Lung (tissue), 12 donors: ENCODE data around the gene ARL9. TPM values are rescaled to one million over a fixed set of nuclear protein-coding genes. Genes with fewer than 3 reads are reported as not detected.

ENCODE experiments used
- ATAC-seq: fragments of 200-7000 bp; cut with Tn5 transposase; one replicate; pipeline ENCODE4 v1.9.1; 2020; ENCODE audit warnings: moderate number of reproducible peaks; ENCODE audit not compliant: insufficient read depth, low FRiP score
- DNase-seq, 3 donors: peaks; one replicate each; pipeline ENCODE4 v3.0.0-alpha.2; 2013 to 2017
- H3K27ac ChIP-seq, 2 donors: one replicate each; pipeline ENCODE4 v1.5.1; 2013; ENCODE audit warnings: mild to moderate bottlenecking in 2 of 2, moderate library complexity in 2 of 2, control low read depth in 1 of 2, inconsistent platforms in 1 of 2, low read depth in 1 of 2, low read length in 1 of 2
- H3K27me3 ChIP-seq, 3 donors: one replicate each; pipeline ENCODE4 v1.5.1; 2013; ENCODE audit warnings: low read length in 2 of 3; ENCODE audit not compliant: control insufficient read depth in 3 of 3, insufficient read depth in 3 of 3
- H3K36me3 ChIP-seq, 4 donors: one replicate each; pipeline ENCODE4 v1.5.1; 2013; ENCODE audit warnings: low read length in 4 of 4, mild to moderate bottlenecking in 1 of 4, moderate library complexity in 1 of 4; ENCODE audit not compliant: control insufficient read depth in 4 of 4, insufficient read depth in 4 of 4
- H3K4me1 ChIP-seq, 5 donors: one replicate each; pipeline ENCODE4 v1.5.1; 2013; ENCODE audit warnings: low read length in 5 of 5, mild to moderate bottlenecking in 2 of 5, moderate library complexity in 1 of 5; ENCODE audit not compliant: control insufficient read depth in 5 of 5, insufficient read depth in 5 of 5
- H3K4me3 ChIP-seq: one replicate; pipeline ENCODE4 v1.5.1; 2013; ENCODE audit warnings: mild to moderate bottlenecking, control low read depth, moderate library complexity
- H3K9ac ChIP-seq, 2 donors: one replicate each; pipeline ENCODE4 v1.5.1; 2013; ENCODE audit warnings: low read length in 2 of 2, control low read depth in 1 of 2; ENCODE audit not compliant: insufficient read depth in 1 of 2
- H3K9me3 ChIP-seq, 4 donors: one replicate each; pipeline ENCODE4 v1.5.1; 2013; ENCODE audit warnings: low read length in 3 of 4, mild to moderate bottlenecking in 1 of 4, moderate library complexity in 1 of 4; ENCODE audit not compliant: control insufficient read depth in 4 of 4, insufficient read depth in 3 of 4
- CTCF ChIP-seq: IDR thresholded peaks from 2 replicates; pipeline ENCODE4 v1.5.1; 2012; ENCODE audit warnings: mild to moderate bottlenecking; ENCODE audit errors: control extremely low read depth, extremely low read depth
- WGBS, 2 donors: extraction: QIAGEN DNeasy Blood & Tissue Kit; methylation state at CpG; one replicate each; pipeline ENCODE4 v1.1.7; 2013; 5-methylcytosine and 5-hydroxymethylcytosine counted together
- polyA plus RNA-seq, 2 donors: library from polyadenylated mRNA; stranded (reverse); fragments of 200-250 nt; gene quantifications; one replicate each; pipeline ENCODE4 v1.2.1, GENCODE V29; 2013
- total RNA-seq, 2 donors: library from RNA; depleted of rRNA in 1 of 2; stranded (reverse); fragments of >200 nt in 1 of 2; gene quantifications; one replicate each; pipeline ENCODE4 v1.2.1, GENCODE V29; 2014 to 2021
- donor health status: control.
- donor health status: control.
- donor health status: Bipolar disorder and iron deficiency.
- donor health status: healthy.
- donor health status: DM: yes; HTN: yes; CAD: no.

ARL9 gene
- total and polyA plus RNA-seq, 4 donors = 0.08 to 0.13 TPM; not detected in 2

- H3K4me3 ChIP-seq = no peak overlapping the region
- ATAC-seq = no peak
- no peaks in the 10 kb centered on the region for H3K4me1 ChIP-seq
- 38 to 47% methylated on average over 2 of the region's 2 CpGs for WGBS, 2 donors
- H3K27ac ChIP-seq = no peak overlapping the region
- no peaks in the 10 kb centered on the region for H3K36me3 ChIP-seq
- no peaks in the 10 kb centered on the region for H3K27me3 ChIP-seq
- H3K9me3 ChIP-seq = peaks cover 0 to 1% (median 0%) of the 10 kb centered on the region in 4 donors
- no peak overlapping the region for H3K9ac ChIP-seq
- DNase-seq = no peak
- no peak for TF ChIP-seq CTCF
These were observed 7.9 kb downstream of the ARL9 start for GRCh38 chr4:56513517-56513916.

- WGBS, 2 donors = 3% methylated on average over 63 to 68 of the region's 68 CpGs
These were observed 24.9 kb downstream of the ARL9 start for GRCh38 chr4:56530269-56531148.

GRCh38 chr4:56531149-56531770 lies 25.7 kb downstream of the ARL9 start:
- 35 to 49% methylated on average over 11 of the region's 11 CpGs for WGBS, 2 donors
- Histone ChIP-seq H3K9ac (no peak overlapping the region), H3K9me3 (no peaks in the 10 kb centered on the region), H3K4me3 (no peak overlapping the region), H3K4me1 (peaks cover 0 to 7% (median 0%) of the 10 kb centered on the region in 5 donors), H3K27me3 (peaks cover 0 to 5% (median 3%) of the 10 kb centered on the region in 3 donors), H3K27ac (no peak overlapping the region), H3K36me3 (no peaks in the 10 kb centered on the region)
- no peak for TF ChIP-seq CTCF
- ATAC-seq = no peak
- DNase-seq = no peak

More at GRCh38 chr4:56530269-56531148, 24.9 kb downstream of the ARL9 start:
- peak overlapping the region; percentile 13 for H3K4me3 ChIP-seq
- H3K27ac ChIP-seq = no peak overlapping the region
- peaks cover 0 to 7% (median 0%) of the 10 kb centered on the region in 5 donors for H3K4me1 ChIP-seq
- H3K9ac ChIP-seq = peak overlapping the region in 1 of 2 donors; percentile 59
- peak; percentile 82 to 89 (median 86) for DNase-seq
- H3K36me3 ChIP-seq = no peaks in the 10 kb centered on the region
- peak; percentile 99 for ATAC-seq
- no peak for TF ChIP-seq CTCF
- H3K9me3 ChIP-seq = no peaks in the 10 kb centered on the region
- peaks cover 0 to 5% (median 3%) of the 10 kb centered on the region in 3 donors for H3K27me3 ChIP-seq
